ENCODE measurements around the gene TFRC.

GRCh38 chr3:196047391-196048030 is 34.4 kb downstream of the TFRC start:
- no peak for TF ChIP-seq CTCF (conservative IDR thresholded peaks at IDR 0.05)
- TF ChIP-seq ZFX (IDR thresholded peaks at IDR 0.05) = no peak

Data from C4-2B (cell line).